GM18511 (cell line): Measurements from ENCODE around the gene LHX2.

Experiments used
- ATAC-seq: cut with Tn5 transposase; IDR thresholded peaks from one replicate; pipeline ENCODE4 v1.9.1; 2021; ENCODE audit warnings: mild to moderate bottlenecking, moderate library complexity; ENCODE audit not compliant: unreplicated experiment

LHX2 gene

DNA sequence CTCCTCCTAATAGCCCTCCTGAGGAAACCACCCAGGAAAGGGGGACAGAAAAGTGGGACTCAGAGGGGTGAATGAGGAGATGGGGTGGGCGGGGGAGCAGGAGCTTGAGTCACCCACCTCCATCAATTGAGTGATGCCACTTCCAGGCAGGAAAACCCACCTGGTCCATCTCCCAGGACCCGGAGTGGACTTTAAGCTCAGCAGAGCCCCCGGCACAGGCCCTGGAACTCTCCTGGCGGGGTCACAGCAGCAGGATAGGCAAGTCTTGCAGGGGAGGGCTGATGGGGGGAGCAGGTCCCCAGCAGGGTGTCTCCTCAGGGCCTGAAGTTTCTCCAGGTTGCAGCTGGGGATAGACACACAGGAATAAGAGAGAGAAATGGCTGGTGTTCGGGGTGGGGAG, 40.8 kb downstream of the LHX2 start:
- no peak for ATAC-seq

DNA sequence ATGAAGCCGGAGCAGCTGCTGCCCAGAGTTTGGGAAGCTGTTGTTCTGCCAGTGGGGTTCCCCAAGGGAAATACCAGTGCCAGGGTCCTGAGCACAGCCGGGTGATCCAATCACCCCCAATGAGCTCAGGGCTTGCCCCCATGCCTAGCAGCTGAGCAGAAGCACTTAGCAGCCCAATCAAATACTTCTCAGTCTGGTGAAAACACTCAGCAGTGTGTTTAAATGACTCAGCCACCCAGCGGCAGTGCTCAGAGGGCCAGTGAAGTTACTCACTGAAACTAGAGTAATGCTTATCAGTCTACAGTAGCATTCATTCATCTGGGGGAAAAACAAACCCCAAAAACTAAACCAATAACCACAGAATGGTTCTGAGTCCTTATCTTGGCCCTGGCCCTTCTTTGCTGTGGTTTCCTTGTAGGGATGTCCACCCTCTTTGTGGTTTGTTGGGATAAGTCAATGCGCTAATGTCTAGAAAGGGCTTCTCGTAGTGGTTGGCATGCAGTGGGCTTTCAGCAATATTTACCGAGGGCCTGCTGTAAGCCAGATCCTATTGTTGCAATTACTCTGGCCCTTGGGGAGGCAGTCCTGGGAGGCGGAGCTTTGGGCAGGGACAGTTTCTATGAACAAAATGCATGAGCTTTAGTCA, 43.1 kb downstream of the LHX2 start:
- peak; percentile 97 for ATAC-seq

DNA sequence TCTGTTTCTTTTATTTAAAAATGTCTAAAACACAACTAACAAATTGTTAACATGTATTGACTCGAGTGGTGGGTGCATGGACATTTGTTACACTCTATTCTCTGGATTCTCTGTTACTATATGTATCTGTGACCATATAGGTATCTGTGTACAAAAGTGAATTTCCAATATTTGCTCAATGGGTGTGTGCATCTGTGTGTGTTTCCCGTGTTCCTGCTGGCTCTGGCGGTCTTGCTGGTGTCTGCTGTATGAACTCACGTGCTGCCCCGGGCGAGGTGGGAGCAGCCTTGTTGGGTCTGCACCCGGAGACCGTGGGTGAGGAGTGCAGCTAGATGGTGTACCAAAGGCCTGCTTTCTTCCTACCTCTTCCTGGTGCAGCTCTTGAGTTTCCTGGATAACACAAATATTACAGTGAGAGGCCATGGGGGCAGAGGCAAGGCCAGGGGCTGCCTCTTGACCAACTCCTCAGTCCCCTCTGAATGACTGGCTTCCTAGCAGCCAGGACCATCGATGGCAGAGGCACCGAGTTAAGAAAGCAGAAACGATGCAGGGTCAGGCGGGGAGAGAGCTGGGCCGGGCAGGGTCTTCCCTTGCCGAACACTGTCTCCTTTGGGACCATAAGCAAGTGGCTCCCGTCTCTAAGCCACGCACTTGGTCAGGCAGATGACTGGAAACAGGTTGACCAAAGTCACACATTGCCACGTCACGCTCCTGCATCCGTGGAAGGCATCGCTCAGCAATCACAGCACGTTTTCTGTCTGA, 49.5 kb downstream of the LHX2 start:
- no peak for ATAC-seq

DNA sequence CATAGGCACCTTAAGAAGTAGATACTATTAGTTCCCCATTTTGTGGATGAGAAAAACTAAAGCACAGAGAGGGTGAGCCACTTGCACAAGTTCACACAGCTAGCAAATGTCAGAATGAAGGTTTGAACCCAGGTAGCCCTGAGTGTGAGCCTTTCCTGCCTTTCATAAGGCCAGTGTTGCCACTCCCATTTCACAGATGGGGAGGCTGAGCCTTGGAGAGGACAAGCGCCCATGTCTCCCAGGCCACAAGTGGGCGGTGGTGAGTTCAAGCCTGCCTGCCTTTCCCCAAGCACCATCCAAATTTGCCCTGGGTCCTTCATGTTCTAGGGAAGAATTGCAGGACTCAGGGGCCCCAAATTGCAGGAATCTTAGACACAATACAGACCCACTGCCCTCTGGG, 50.6 kb downstream of the LHX2 start:
- no peak for ATAC-seq

DNA sequence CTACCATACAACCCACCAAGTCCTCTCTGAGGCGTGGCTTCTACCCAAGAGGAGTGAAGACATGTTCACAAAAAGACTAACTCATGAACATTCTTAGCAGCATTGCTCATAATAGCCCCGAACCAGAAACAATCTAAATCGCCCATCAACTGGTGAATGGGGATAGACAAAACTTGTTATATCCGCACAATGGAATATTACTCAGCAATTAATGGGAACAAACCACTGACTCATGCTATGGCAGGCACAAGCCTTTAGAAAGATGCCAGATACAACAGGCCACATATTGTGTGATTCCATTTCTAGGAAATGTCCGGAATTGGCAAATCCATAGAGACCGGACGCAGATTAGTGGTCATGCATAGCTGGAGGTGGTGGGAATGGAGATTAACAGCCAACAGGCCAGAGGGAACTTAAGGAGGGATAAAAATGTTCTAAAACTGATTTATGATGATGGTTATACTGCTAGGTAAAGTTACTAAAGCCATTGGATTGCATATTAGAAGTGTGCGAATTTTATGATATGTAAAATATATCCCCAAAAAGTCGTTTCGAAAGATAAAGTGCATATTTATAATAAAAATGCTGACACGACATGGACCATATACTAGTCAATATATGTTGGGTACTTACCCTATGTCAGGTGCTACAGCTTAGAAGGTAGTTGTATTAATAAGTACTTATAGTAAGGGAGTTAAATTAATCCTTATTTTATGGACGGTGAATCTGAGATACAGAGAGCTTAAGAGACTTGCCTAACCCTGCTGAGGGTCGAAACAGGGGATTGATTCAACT, 55.4 kb downstream of the LHX2 start:
- no peak for ATAC-seq

DNA sequence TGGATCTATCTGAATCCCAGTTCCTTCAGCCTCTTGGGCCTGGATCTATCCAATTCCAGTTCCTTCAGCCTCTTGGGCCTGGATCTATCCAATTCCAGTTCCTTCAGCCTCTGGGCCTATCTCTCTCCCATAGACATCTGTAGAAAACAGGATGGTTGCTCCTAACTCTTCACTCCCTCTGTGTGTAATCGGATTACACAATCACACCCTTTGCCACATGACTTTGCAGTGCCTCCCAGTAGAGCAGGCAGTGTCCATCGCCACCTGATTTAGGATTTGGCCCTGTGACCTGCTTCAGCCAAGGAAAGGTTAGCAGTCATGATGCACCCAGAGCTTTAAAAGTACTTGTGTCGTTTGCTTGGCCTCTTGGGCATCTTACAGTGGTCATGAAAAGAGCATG, 56.7 kb downstream of the LHX2 start:
- no peak for ATAC-seq

DNA sequence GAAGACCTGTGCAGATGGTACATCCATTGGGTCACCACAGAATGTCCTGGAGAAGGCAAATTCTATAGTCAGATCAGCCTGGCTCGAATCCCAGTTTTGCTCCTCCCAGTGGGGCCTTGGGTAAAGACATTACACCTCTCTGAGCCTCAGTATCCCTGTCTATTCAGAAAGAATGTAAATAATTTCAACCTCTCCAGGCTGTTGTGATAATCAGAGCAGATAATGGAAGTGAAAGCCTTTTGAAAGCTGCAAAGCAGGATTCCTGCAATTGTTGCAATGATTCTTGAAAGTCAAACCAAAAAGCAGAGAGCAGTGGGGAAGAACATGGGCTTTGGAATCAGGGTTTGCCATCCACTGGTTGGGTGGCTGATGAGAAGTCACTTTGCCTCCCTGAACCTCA, 63.2 kb downstream of the LHX2 start:
- no peak for ATAC-seq

DNA sequence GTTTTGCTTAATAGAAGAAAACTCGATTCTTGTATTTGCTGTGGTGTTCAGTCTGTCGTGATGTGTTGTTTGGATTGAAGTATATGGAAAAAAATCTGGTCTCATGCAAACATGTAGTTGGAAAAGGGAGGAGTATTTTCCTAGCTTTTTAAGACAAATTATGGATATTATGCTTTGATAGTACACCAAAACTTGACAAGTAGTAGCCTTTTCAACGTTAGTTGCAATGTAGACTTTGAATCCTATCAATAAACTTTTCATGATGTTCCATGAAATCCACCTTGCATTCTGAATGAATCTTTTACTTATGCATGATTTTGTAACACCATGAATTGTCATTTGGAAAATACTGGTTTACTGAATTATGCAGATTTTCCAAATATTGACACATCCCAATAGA, 64.2 kb downstream of the LHX2 start:
- no peak for ATAC-seq

DNA sequence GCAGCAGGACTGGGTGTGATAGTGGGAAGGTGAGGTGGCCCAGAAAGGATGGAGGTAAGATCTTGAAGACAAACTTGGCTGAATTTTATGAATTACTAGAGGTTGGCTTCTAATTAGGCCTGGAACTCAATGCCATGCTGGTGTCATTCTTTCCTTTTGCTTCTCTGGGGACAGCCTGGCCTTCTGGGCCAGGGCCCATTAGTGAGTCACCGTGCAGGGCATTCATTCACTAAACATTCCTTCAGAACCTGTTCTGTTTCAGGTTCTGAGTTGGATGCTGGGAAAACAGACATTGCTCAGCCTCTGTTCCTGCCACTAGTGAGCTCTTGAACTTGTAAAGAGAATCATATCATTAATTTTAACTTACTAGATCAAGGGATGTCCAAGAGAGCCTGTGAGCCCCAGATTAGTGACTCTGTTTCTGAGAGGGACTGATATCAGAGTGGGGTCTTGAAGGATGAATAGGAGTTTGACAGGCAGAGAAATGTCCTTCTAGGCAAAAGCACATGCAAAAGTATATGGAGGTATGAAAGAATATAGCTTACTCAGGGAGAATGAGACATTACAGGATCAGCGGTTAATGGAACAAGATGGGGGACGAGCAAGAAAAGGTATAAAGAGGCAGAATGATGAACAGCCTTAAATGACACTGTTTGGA, 66.5 kb downstream of the LHX2 start:
- no peak for ATAC-seq

DNA sequence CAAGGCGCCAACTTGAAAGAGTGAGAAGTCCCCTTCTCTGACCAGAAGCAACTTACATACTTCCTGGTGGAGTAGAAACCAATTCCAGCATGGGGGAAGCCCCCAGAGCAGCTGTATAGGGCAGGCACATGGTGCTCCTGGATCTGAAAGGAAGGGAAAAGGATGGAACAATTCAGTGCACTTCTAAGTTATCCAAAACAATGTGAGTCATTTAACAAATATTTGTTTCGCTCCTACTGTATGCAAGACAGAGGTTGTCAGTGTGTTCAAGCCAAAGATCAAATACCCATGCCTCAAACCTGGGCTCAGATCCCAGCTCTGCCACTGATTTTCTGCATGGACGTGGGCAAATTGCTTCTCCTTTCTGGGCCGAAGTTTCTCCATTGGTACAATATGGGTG, 67.1 kb downstream of the LHX2 start:
- ATAC-seq, result no peak

DNA sequence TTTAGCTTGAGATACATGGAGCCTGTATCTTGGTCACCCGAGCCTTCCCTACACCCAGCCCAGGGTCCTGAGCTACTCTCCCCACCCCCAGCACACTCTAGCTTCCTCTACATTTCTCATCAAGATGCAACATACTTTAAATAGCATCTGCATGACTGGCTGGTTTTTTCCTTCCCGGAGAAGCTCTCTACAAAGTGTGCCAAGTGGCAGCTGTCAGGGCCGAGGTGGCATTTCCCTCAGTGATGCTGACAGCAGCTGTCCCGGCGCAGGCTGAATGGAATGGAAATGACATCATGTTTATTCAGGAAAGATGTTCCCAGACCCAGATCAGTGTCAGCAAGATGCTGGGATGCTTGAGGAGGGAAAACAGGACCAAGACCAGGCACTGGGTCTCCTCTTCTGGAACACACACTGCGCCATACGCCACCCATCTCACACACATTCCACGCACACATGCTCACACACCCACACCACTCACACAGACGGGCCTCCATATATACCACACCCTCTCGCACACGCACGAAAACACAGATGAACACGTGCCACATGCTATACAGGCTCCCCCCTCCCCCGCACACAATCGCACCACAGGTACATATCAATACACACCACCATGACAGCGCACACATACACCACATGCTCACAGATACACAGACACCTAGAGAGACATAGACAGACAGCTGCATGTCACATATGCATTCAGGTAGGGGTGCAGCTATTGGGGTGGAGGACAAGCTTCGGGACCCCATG, 67.8 kb downstream of the LHX2 start:
- no peak for ATAC-seq

DNA sequence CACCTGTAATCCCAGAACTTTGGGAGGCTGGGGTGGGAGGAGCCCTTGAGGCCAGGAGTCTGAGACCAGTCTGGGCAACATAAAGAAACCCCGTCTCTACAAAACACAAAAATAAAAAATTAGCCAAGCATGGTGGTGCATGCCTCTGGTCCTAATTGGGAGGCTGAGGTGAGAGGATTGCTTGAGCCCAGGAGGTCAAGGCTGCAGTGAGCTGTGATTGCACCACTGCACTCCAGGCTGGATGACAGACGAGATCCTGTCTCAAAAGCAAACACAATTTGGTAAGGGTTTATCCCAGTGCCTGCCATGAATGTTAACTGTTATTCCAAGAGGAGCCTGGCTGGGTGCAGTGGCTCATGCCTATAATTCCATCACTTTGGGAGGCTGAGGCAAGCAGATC, 71.1 kb downstream of the LHX2 start:
- ATAC-seq, result no peak
